ENCODE results near the gene PDCD6IP.

- TF ChIP-seq CTCF (IDR thresholded peaks at IDR 0.05; ENCODE audit: low read length) (no peak), EZH2phosphoT487 (IDR thresholded peaks at IDR 0.05; ENCODE audit: low read length) (no peak), EZH2 (optimal IDR thresholded peaks at IDR 0.05; ENCODE audit: low read depth, low read length) (no peak)
These were observed 115.8 kb downstream of the PDCD6IP start for GRCh38 chr3:33914212-33914611.

All from MM.1S (cell line).